ENCODE results near the gene MRPL20.
"Not testable (repeated sequence)": the region's sequence is repeated elsewhere in the genome, so short reads cannot be mapped to it uniquely, and the experiment has no call there.

DNA sequence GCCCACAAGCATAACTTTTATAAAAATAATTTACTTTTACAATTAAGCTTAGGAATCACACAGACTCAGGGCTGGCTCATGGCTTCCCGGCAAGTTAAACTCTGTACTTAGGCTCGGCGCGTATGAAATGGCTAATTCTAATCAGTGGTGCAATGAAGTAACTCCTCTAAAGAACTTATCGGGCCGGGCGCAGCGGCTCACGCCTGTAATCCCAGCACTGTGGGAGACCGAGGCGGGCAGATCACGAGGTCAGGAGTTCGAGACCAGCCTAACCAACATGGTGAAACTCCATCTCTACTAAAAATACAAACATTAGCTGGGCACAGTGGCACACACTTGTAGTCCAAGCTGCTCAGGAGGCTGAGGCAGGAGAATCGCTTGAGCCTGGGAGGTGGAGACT lies 37.0 kb downstream of the MRPL20 start:
- not testable (repeated sequence) for TF ChIP-seq POLR2A (IDR thresholded peaks at IDR 0.05; ENCODE audit: low read length); GATA1 (IDR thresholded peaks at IDR 0.05; ENCODE audit: low read depth, low read length)

Measured in erythroblast (primary cell).